HG03432 (cell line): ENCODE results near the gene THYN1.
"Not testable (repeated sequence)": the region's sequence is repeated elsewhere in the genome, so short reads cannot be mapped to it uniquely, and the experiment has no call there.

Source experiments
- ATAC-seq: cut with Tn5 transposase; IDR thresholded peaks from one replicate; pipeline ENCODE4 v1.9.1; 2021; ENCODE audit warnings: mild to moderate bottlenecking, moderate library complexity; ENCODE audit not compliant: unreplicated experiment

Gene THYN1

GRCh38 chr11:134275534-134276395 lies 22.6 kb upstream of the THYN1 start, which contains the start of gene GLB1L3:
TSS of gene GLB1L3 (plus strand) at chr11:134276379. CDS start at chr11:134276741, 362 bp downstream.
- peak; percentile 75 for ATAC-seq

GRCh38 chr11:134275188-134275533 lies 22.0 kb upstream of the THYN1 start:
- ATAC-seq: no peak

- ATAC-seq: no peak
Observed at GRCh38 chr11:134273317-134273712, 20.2 kb upstream of the THYN1 start.

- no peak for ATAC-seq
Observed at GRCh38 chr11:134272381-134273316, 19.5 kb upstream of the THYN1 start.

- no peak for ATAC-seq
Observed at GRCh38 chr11:134271978-134272377, 18.8 kb upstream of the THYN1 start.

- ATAC-seq: no peak
Observed at GRCh38 chr11:134270250-134270714, 17.1 kb upstream of the THYN1 start.

GRCh38 chr11:134267966-134268365 lies 14.8 kb upstream of the THYN1 start:
- ATAC-seq: no peak

GRCh38 chr11:134267461-134267860 lies 14.3 kb upstream of the THYN1 start:
- ATAC-seq: no peak

- ATAC-seq: no peak
Observed at GRCh38 chr11:134266841-134267251, 13.7 kb upstream of the THYN1 start.

- ATAC-seq: no peak
Observed at GRCh38 chr11:134266440-134266839, 13.3 kb upstream of the THYN1 start.

- ATAC-seq: no peak
Observed at GRCh38 chr11:134264966-134265764, 12.0 kb upstream of the THYN1 start.

GRCh38 chr11:134261626-134262488 lies 8.7 kb upstream of the THYN1 start:
- ATAC-seq: no peak

GRCh38 chr11:134260983-134261382 lies 7.8 kb upstream of the THYN1 start:
- ATAC-seq: no peak

- ATAC-seq: no peak
Observed at GRCh38 chr11:134260503-134260902, 7.4 kb upstream of the THYN1 start.

GRCh38 chr11:134258577-134258976 lies 5.4 kb upstream of the THYN1 start:
- no peak for ATAC-seq

GRCh38 chr11:134257101-134257500 lies 3.9 kb upstream of the THYN1 start:
- no peak for ATAC-seq

- ATAC-seq: not testable (repeated sequence)
Observed at GRCh38 chr11:134255184-134255561, 2.0 kb upstream of the THYN1 start.

- no peak for ATAC-seq
Observed at GRCh38 chr11:134254433-134255183, 1.5 kb upstream of the THYN1 start.
